Glutamatergic neuron (in vitro differentiated cells): ENCODE measurements around the gene FAM237A. TPM values are rescaled to one million over a fixed set of nuclear protein-coding genes. Genes with fewer than 3 reads are reported as not detected.

Experiments
- DNase-seq: peaks from one replicate; pipeline ENCODE4 v3.0.0; 2022
- H3K27ac Mint-ChIP-seq: one replicate; pipeline ENCODE4 v1.8.0; 2020; ENCODE audit warnings: mild to moderate bottlenecking, mixed read lengths, inconsistent platforms; ENCODE audit not compliant: unreplicated experiment
- H3K27me3 Mint-ChIP-seq: one replicate; pipeline ENCODE4 v1.8.0; 2020; ENCODE audit warnings: mild to moderate bottlenecking, moderate library complexity, mixed read lengths, inconsistent platforms; ENCODE audit not compliant: unreplicated experiment
- H3K36me3 Mint-ChIP-seq: one replicate; pipeline ENCODE4 v1.8.0; 2020; ENCODE audit warnings: mild to moderate bottlenecking, mixed read lengths, inconsistent platforms; ENCODE audit not compliant: unreplicated experiment
- H3K4me1 Mint-ChIP-seq: one replicate; pipeline ENCODE4 v1.8.0; 2020; ENCODE audit warnings: mild to moderate bottlenecking, low read depth, mixed read lengths, inconsistent platforms; ENCODE audit not compliant: unreplicated experiment
- H3K4me3 Mint-ChIP-seq: one replicate; pipeline ENCODE4 v1.8.0; 2020; ENCODE audit warnings: mild to moderate bottlenecking, mixed read lengths, inconsistent platforms; ENCODE audit not compliant: unreplicated experiment
- H3K9me3 Mint-ChIP-seq: one replicate; pipeline ENCODE4 v1.8.0; 2020; ENCODE audit warnings: mild to moderate bottlenecking, moderate library complexity, mixed read lengths, inconsistent platforms; ENCODE audit not compliant: unreplicated experiment
- CTCF ChIP-seq: fragments of 200-600 bp; sonication (generic); IDR thresholded peaks from one replicate; pipeline ENCODE4 v1.5.0; 2021; ENCODE audit not compliant: partially characterized antibody, unreplicated experiment
- long read RNA-seq: library from polyadenylated mRNA; unstranded; transcript quantifications from one replicate; pipeline ENCODE4 v2.0.0, GENCODE V29; 2020; ENCODE audit not compliant: unreplicated experiment
- total RNA-seq: library from RNA; stranded (reverse); fragmentation: NEBNext Ultra II Directional; extraction: Animal tissue kit (Norgen Biotek cat#: 25700); gene quantifications from one replicate; pipeline ENCODE4 v1.2.1, GENCODE V29; 2021; ENCODE audit not compliant: unreplicated experiment

FAM237A gene
- total RNA-seq = not detected
- long read RNA-seq = 0 reads

DNA sequence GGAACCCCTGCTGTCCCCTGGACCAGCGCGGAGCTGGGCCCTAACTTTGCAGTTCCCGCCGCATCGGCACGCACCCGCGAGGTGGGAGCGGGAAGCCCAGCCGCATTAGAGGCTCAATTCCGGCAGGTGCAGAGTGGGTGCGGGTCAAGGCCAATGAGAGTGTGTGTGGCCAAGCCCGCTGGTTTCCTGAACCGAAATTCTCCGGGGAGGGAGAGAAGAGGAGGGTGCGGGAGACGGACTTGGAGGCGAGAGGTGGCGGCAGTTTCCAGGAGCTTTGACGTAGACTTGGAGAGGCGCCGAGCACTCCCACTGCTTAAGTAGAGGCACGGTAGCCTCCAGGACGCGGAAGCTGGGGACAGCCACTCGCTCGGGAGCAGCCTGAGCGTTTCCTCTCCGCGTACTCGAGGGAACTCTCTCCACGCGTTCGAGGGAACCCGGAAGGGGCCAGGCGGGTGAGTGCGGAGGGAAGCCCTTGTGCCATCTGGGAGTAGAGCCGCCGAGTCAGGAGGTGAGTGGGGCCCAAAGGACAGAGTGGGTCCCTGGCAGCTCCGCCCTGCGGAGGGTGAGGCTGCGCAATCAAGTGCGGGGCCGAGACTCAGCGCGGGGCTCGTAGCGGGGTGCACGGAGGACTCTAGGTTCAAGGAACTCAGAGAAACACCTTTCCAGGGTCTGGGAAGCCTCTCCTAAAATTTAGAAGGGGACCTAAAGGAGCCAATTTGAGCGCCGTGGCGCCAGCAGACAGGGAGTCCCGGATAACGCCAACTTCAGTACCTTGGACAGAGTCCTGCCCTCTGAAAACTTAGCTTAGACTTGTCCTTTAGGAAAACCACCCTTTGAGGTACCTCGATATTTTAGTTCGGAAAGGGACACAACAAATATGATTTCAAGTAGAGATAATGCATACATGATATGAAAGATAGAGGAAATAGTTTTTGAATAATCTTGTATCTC lies at the start of gene FAM237A:
Gene FAM237A (plus strand): TSS at position 413 of the 951 bp plus-strand sequence. CDS start 1,750 bp downstream, outside the sequence.
- H3K27ac Mint-ChIP-seq = no peak within 1 kb of the TSS
- TF ChIP-seq CTCF = no peak
- DNase-seq = peak; percentile 41
- H3K27me3 Mint-ChIP-seq = peaks cover 3% of the 10 kb centered on the region
- no peaks in the 10 kb centered on the region for H3K4me1 Mint-ChIP-seq
- H3K36me3 Mint-ChIP-seq = no peaks in the 10 kb centered on the region
- H3K4me3 Mint-ChIP-seq = peak within 1 kb of the TSS; percentile 88
- H3K9me3 Mint-ChIP-seq = no peaks in the 10 kb centered on the region

DNA sequence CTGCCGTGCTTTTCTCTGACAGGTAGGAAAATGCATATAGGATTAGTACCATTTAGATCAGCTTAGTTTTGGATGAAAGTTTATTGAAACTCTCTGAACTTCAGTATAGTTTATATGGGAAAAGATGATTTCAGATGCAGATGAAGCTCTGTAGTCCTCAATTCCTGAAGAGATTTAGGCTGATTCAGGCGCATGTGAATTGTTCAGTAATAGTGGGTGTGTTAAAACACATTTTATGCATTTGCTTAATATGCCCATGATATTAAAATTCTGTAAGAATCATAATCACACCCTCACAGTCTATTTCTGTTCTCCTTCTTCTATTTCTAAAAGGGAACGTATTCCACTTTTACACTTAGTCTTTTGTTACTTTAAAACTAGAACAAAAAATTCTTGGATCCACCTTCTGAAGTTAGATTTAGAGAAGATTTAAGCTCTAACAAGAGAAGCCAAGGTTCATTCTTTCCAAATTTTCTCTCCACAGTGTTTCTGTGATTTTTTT lies 44.5 kb upstream of the FAM237A start:
- Mint-ChIP-seq H3K4me3 (no peak overlapping the region), H3K27me3 (no peaks in the 10 kb centered on the region), H3K4me1 (no peaks in the 10 kb centered on the region), H3K9me3 (no peaks in the 10 kb centered on the region), H3K36me3 (peaks cover 4% of the 10 kb centered on the region), H3K27ac (no peak overlapping the region)
- TF ChIP-seq CTCF = no peak
- DNase-seq = no peak

- H3K27ac Mint-ChIP-seq = no peak overlapping the region
- DNase-seq = no peak
- no peaks in the 10 kb centered on the region for H3K36me3 Mint-ChIP-seq
- no peaks in the 10 kb centered on the region for H3K4me1 Mint-ChIP-seq
- no peak overlapping the region for H3K4me3 Mint-ChIP-seq
- H3K27me3 Mint-ChIP-seq = no peaks in the 10 kb centered on the region
- no peaks in the 10 kb centered on the region for H3K9me3 Mint-ChIP-seq
- TF ChIP-seq CTCF = no peak
These were observed 39.0 kb upstream of the FAM237A start for GRCh38 chr2:206603243-206603642.

DNA sequence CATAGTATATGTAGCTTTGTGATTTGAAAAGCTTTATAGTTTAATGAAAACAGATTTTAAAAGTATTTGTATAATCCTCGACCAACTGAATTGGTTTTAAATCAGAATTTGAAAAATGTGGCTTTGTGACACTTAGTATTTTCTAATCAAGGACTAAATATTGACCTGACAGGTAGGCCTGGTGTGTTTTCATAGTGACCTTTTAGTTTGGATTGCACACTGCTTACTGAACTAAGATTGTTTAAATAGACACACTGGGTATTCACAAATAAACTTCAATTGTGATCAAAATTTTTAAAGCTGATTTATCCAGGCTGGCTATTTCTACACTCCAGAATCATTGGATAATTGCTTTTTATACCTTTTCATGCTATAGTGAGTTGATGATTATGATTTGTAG lies 31.8 kb upstream of the FAM237A start:
- Mint-ChIP-seq H3K4me1 (no peaks in the 10 kb centered on the region), H3K27me3 (no peaks in the 10 kb centered on the region), H3K27ac (no peak overlapping the region), H3K4me3 (no peak overlapping the region), H3K9me3 (no peaks in the 10 kb centered on the region), H3K36me3 (no peaks in the 10 kb centered on the region)
- TF ChIP-seq CTCF = no peak
- DNase-seq = no peak

GRCh38 chr2:206611191-206611590 lies 31.1 kb upstream of the FAM237A start:
- TF ChIP-seq CTCF = no peak
- Mint-ChIP-seq H3K36me3 (no peaks in the 10 kb centered on the region), H3K4me3 (no peak overlapping the region), H3K4me1 (no peaks in the 10 kb centered on the region), H3K27ac (no peak overlapping the region), H3K9me3 (no peaks in the 10 kb centered on the region), H3K27me3 (no peaks in the 10 kb centered on the region)
- no peak for DNase-seq
